Measurements from ENCODE around the gene APBA2. TPM values are rescaled to one million over a fixed set of nuclear protein-coding genes. Genes with fewer than 3 reads are reported as not detected.

APBA2 gene
- total RNA-seq, 4 donors from 2014 or later, result 1.1 to 2.4 (median 1.3) TPM

GRCh38 chr15:29120593-29121368, 235.0 kb downstream of the APBA2 start:
- no peak for TF ChIP-seq CTCF (IDR thresholded peaks at IDR 0.05; ENCODE audit: low read depth)

- no peak for TF ChIP-seq CTCF (IDR thresholded peaks at IDR 0.05; ENCODE audit: low read depth)
These were observed 235.5 kb downstream of the APBA2 start for GRCh38 chr15:29121369-29121656.

DNA sequence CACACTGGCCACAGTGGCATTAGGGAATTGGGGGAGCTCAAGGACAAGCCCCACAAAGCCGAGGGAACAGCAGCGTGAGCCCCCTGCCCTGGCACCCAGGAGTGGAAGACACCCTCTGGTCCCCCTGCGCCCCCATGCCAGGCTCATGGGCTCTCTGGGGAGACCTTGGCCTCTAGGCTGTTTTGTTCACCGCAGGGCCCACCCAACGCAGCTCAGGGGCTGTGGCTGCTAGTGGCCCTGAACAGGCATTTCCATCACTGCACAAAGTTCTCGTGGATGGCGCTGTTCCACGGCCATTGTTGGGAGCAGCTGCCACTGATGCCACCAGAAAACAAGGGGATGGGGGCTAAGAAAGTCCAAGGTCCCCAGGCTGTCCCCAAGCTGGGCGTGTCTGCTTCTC, 236.1 kb downstream of the APBA2 start:
- no peak for TF ChIP-seq CTCF (IDR thresholded peaks at IDR 0.05; ENCODE audit: low read depth)

DNA sequence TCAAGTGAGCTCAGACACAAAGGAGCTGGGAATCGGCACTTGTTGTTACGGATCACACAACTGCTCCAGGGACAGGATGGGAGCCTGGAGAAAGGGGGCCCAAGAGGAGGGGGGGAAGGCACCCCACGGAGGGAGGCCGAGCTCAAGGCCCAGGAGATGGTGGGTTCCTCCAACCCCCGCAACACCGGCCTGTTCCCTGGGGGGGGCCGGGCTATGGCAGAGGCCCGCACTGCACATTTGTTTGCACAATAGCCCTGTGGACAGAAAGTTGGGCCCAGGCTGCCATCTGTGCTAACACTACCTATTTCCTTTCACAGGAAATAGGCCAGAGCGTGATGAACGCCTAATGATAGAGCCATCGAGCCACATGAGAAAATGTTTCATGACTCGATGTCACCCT, 236.7 kb downstream of the APBA2 start:
- TF ChIP-seq CTCF (IDR thresholded peaks at IDR 0.05; ENCODE audit: low read depth), result no peak

GRCh38 chr15:29123171-29123570, 237.4 kb downstream of the APBA2 start:
- TF ChIP-seq CTCF (IDR thresholded peaks at IDR 0.05; ENCODE audit: low read depth), result no peak

DNA sequence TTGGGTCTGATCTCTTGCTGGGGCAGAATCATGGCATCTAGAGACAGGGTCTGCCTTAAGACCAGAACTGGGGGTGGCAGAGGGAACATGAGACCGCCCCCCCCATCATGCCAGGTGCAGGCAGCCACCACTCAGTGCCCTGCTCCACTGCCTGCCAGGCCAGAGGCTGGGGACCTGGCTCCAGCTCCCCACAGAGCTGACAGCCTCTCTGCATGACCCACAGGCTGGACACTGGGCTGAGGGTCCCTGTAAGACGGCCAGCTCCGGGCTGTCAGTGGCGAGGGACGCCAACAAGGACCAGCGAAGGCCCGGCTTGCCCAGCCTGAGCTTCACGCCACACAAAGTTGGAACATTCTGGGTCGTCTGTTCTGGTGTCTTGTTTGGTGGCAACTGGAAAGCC, 238.2 kb downstream of the APBA2 start:
- no peak for TF ChIP-seq CTCF (IDR thresholded peaks at IDR 0.05; ENCODE audit: low read depth)

DNA sequence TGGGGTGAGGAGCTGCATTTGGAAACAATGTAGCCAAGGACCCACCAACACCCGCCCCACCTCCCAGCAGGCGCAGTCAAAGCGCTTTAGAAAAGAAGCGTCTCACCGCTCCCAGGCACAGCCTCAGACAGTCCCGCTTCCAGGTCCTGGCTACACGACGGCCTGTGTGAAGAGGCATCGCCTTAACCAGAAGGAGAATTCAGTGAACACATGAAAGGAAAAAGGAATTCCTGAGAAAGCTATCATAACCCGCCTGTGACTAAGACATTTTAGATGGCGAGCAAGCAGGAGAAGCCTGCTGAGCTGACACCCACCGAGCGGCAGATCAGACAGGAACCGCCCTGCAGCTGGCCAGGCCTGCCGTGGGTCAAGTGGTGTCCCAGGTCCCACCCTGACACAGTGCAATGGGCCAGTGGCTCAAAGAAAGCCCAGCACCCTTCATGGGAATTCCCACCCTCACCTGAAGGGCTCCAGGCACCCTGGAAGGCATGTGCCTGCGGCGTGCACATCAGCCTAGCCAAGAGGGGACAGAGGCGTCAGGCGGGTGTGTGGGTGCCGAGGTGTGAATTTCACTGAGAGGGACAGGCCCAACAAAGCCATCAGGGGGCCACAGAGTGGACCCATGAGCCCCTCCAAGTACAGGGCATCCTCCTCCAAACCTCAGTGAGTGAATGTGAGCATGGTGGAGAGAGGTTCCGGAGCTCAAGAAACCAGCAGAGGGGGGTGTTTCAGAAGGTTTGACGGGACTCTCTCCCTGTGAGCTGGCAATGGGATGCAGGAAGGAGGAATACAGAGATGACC, 239.0 kb downstream of the APBA2 start:
- no peak for TF ChIP-seq CTCF (IDR thresholded peaks at IDR 0.05; ENCODE audit: low read depth)

Measured in subcutaneous adipose tissue (tissue), 4 donors.